Ammon's horn (tissue), 1 donor: ENCODE data around the gene CTXN3.
"Not testable (repeated sequence)": the region's sequence is repeated elsewhere in the genome, so short reads cannot be mapped to it uniquely, and the experiment has no call there.

Experiments used
- DNase-seq: peaks from one replicate; pipeline ENCODE4 v3.0.0-alpha.2; 2016; ENCODE audit warnings: low spot score

Gene CTXN3

DNA sequence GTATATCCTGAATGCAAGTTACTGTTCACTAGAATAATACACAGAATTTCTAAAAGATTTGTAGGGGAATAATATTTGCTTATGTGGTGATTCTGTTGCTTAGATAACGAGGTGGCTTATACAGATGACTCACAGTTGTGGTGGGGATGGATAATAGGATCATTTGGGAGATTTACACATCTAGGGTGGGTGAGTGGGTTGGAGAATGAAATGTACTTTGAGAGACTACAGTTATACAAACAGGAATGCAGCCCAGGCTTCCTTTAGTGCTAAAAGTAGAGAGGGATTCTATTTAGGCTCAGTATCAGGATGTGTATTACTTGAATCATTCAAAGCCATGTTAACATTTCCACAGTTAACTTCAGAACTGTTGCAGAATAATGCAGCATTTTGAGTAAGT lies 1.8 kb downstream of the CTXN3 start:
- peak; percentile 66 for DNase-seq

DNA sequence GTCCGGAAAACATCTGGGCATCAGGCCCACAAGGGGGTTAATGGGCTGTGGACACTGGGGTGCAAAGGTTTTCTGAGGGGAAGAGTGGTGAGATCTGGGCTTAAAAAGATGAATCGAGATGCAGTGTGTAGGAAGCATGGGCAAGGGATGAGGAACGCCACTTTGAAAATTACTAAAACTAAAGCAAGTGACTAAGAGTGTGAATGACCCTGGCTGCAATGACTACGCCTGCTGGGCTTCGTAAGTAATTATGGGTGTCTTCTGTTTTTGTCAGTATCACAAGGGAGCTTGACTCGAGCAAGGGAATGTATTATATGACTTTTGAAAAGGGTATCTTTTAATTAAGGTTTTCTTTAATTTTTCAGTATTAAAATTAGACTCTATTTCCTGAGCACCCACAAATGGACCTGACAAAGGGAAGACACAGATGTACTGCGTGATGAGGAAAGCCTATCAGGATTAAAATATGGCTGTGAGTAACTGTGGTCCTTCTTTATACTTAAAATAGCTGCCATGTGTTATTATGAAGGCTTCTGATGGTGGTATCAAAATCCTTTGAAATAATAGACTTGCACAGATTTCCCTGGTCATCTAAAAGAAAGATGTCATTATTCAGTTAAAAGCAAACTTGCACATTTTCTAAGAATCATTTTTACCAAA lies 4.2 kb downstream of the CTXN3 start:
- no peak for DNase-seq

DNA sequence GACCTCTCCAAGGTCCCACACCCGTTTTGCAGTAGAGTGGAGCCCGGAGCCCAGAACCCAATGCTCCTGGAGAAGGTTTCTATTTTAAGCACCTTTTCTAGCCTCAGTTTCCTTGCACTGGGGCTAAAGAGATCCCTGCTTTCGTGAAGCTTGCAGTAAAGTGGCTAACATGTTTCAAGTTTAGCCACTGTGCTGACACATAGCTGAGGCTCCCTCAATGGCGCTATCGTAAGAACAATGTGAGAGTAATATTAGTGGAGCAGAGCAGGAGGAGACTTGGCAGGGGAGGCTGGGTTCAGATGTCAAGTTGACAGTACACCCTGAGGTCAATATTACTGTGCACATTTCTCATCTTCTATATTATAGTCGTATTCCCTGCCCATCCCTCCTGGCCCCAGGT lies 7.9 kb downstream of the CTXN3 start:
- DNase-seq = no peak

DNA sequence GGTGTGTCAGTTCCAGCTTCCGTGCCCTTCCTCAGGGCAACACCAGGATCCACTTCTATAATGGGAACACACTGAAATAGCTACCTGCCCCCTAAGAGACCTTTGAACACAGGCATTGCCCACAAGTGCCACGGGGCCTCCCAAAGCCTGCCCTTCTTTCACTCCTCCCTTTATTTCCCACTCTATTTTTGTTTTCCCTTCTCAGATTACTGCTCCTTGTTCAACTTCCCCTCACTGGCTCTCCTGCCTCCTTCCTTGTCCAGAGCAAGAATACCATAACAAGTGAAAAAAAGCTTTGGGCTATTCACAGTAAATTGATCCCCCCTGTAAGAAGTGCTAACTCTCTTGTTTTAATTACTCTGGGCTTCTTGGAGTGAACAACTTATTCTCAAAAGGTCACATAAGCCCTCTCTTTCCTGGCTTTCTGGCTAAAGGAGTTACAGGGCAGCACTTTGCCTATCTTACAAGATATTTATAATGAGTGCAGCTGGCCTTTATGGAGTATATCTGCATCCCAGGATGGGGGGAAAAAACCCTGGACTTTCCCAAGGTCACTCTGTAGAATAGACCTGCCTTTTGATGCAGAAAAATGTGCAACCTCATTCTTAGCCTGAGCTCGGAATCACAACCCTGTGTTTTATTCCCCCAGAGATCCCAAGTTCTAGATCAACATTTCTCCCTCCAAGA lies 11.3 kb downstream of the CTXN3 start:
- no peak for DNase-seq

DNA sequence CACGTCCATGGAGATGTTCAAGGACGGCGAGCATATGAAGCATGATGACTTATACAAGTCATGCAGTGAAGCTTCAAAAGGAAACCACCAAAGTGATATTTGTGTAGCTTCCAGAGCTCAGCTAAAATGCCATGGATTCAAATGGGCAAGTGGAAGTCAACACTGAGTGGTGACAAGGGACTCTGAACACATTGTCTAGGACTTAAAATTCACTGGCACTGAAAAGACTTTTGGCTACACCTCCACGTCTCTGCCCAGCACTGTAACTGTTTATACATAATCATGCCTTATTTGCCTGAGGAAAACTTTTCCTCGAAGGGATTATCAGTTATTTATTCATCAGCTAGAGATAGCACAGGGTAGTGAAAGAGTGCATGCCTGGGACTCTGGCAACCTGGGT lies 15.2 kb downstream of the CTXN3 start:
- no peak for DNase-seq

DNA sequence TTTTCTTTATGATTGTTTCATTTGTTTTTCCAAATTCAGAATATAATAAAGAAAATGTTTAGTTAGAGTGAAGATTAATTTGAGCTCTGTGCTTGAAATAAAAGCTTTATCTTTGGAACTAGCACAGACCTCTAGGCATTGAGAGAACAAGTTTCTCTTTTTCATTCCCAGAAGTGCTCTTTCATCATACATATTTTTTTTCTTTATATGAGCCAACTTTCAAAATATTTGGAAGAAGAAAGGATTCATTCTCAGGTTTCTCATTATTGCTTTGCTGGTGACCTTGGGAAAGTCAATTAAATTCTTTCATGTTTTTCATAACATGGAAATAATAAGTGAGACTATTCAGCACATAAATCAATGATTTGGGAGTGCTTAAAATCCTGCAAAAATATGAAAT lies 16.8 kb downstream of the CTXN3 start:
- no peak for DNase-seq

DNA sequence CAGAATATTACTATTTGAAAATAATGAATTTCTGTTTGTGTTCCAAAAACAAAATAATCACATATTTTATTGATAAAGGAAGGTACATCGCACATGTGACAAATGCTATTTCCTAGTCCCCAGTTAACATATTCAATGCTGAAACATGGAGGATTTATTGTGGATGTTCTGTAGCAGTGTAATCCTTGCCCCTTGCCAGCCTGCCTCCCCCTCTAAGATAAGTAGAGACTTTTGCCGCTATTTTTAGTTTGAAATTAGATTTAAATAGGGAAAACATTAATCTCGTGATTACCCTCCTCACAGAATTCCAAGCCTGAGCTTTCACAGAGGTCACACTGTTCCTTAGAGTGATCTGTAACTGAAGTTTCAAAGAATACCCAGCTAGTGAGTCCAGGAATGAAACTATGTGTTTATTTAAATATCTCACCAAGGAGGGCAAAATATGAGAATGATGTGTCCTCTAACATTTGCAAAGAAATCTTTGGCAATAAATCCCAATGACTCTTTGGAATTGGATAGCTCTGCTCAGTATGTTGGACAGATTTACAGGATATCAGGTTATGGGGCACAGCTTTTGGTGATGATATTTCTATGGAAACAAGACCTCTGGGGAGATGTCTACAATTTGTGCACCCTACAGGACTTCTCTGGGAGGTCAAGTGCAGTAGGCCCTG lies 17.3 kb downstream of the CTXN3 start:
- DNase-seq = no peak

DNA sequence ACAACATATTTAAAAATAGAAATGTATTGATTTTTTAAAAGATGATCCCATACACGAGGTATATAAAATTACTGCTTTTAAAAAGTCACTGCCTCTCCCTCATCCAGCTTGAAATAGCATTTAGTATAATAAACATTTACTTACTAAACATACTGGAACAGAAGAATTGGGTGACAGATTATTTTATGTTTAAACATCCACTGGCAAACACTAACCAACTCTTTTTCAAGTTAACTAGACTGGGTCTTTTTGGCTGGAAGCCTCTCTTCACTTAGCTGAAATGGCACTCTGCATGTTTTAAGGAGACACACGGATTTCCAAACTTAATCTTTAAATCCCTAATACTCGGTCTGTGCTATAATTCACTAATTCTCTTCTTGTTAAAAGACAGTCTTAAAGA lies 19.0 kb downstream of the CTXN3 start:
- no peak for DNase-seq

DNA sequence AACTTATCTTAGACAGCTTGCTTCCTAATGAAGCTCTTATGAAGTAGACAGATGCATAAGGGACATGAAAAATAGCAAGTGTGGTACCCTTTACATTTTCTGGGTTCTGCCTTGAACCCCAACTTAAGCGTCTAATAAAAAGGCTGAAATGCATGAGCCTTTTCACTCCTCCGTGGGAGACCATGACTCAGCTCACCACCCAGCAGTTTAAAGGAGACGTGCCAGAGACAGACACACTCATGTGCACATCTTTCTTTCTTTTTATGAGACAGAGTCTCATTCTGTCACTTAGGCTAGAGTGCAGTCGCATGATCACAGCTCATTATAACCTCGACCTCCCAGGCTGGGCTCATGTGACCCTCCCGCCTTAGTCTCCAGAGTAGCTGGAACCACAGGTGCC lies 22.3 kb downstream of the CTXN3 start:
- DNase-seq = no peak

DNA sequence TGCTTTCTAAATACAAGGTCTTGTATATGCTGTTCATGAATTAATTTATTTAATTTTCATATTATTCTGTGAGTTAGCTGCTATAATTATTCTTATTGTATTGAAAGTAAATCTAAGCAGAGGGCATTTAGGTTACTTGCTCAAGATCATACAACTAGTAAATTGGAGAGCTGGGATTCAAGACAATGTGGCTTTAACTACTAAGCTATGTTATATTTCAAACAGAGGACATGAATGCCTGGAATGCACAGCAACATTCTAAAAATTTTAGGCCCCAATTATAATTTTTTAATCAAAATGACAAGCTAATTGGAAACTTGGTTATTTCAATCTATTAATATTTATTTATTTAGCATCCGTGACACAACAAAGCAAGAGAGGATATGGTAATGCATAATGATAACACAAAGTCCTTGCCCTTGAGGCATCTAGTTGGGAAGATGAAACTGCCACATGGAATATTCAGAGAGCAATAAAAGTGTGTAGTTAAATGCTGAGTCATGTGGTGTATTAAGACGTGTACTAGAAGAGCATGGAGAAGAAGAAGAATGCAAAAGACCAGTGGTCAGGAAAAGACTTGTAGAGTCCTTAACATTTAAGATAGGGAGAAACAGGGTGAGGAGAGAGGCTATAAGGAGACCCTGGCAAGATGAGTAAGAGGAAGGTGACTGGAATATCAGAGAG lies 24.4 kb downstream of the CTXN3 start:
- DNase-seq = no peak

DNA sequence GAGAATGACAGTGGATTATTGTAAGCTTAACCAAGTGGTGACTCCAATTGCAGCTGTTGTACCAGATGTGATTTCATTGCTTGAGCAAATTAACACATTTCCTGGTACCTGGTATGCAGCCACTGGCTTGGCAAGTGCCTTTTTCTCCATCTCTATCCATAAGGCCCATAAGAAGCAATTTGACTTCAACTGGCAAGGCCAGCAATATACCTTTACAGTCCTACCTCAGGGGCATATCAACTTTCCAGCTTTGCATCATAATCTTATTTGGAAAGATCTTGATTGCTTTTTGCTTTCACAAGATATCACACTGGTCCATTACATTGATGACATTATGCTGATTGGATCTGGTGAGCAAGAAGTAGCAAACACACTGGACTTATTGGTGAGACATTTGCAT lies 28.1 kb downstream of the CTXN3 start:
- not testable (repeated sequence) for DNase-seq

DNA sequence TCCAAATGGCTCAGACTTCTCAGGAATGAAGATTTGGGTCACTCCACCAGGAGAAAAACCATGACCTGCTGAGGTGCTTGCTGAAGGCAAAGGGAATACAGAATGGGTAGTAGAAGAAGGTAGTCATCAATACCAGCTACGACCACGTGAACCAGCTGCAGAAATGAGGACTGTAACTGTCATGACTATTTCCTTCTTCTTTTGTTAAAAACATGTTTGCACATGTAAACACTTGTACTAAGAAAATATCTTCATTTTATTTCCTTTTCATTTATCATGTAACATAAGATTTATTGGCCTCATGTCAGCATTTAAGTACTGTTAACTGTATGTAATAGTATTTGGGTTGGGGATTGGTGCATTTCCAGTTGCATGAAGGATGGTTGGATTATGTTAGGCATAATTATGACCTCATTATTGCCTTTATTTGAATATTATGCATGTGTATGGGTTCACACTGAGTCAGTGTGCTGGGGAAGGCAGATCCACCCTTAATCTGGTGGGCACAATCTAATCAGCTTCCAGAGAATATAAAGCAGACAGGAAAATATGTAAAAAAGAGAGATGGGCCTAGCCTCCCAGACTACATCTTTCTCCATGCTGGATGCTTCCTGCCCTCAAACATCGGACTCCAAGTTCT lies 30.9 kb downstream of the CTXN3 start:
- DNase-seq = not testable (repeated sequence)

DNA sequence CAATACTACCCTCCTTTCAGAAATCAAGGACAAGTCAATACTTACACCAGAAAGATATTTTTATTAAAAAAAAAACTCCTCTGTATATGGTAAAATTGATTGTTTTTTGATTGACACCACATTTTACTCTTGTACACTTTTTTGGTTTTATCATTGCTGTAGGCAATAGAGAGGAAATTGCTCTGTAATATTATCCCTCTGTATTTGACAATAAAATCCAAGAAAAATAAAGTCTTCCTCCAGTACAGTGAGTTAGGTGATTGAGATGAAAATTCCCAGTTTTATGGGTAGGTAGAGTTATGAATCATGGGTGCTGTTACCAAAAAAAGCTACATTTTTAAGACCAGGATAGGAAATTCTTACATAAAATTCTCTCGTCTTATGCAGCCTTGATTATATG lies 31.7 kb downstream of the CTXN3 start:
- no peak for DNase-seq

DNA sequence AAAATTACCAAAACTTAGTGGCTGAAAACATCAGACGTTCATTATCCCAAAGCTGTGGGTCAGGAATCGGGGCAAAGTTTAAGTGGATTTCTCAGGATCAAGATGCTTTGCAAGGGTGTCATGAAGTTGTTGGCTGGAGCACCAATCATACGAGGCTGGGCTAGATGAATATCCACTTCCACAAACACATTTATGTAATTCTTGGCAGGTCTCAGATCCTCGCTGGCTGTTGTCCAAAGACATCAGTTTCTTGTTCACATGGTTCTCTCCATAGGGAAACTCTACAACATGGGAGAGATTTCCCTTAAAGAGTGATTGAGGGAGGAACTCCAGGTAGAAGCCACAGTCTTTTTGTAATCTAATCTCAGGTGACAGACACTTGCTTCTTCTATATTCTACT lies 34.1 kb downstream of the CTXN3 start:
- DNase-seq = no peak

DNA sequence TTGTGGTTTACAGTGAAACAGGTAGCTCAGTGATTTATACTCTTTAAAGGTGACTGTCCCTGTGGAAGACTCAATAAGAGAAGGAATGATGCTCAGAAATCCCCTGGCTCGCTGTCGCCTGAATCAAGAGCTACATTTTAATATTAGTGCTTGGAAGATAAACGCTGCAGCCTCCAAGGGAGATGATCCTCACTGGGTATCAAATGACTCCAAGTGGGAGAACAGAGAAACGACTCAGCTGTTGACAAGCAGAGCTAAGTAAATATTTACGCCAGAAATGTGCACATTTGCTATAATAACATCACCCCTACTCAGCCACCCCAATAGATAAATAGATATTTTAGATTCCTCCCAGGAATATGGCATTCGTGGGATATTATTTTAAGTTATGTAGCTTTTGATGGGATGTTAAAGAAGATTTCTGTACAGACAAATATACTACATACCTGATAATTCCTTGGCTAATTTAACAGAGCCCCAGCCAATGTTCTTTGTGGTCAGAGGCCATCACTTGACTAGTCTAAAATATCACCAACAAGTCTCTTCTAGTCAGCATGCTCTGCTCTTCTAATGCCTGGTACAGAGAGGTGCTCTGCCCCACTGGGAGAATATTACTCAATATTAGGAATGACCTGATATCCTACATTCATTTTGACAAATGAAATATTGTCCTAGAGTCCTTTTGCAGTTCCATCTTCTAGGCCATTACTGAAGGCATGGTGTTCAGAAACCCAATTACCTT lies 36.0 kb downstream of the CTXN3 start:
- DNase-seq = no peak

DNA sequence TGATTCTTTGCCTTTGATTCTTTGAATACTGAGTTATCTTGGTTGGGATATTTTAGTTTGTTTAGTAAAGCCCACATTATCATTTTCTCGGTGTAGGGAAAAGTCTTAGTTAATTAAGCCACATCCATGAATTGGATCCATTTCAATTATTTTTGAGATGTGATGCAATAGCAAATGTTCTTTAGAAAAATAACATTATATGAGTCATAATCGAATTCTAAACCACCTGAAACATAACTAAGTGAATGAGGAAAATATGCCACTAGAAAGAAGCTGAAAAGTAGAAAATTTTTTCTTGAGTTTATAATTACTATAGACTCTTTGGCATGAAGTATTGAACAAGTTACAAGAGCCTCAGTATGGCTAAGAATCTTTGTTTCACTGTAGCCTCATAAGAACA lies 36.8 kb downstream of the CTXN3 start:
- no peak for DNase-seq

DNA sequence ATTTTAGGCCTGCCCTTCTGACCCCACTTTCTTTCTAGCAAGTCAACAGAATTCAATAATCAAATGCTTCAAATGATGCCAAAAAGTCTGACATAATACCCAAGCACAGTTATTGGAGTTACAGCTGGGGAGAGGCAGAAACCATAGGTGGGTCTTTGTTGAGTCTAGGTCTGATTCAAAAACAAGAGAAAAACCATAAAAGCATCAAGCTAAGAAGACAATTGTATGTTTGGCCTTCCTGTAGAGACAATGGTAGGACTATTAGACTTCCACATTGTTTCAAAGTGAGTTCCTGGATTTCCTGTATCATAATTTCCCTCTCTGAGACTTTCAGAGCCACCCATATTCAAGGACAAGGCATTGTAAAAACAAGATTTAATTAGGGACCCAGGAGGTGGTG lies 37.5 kb downstream of the CTXN3 start:
- DNase-seq = no peak

DNA sequence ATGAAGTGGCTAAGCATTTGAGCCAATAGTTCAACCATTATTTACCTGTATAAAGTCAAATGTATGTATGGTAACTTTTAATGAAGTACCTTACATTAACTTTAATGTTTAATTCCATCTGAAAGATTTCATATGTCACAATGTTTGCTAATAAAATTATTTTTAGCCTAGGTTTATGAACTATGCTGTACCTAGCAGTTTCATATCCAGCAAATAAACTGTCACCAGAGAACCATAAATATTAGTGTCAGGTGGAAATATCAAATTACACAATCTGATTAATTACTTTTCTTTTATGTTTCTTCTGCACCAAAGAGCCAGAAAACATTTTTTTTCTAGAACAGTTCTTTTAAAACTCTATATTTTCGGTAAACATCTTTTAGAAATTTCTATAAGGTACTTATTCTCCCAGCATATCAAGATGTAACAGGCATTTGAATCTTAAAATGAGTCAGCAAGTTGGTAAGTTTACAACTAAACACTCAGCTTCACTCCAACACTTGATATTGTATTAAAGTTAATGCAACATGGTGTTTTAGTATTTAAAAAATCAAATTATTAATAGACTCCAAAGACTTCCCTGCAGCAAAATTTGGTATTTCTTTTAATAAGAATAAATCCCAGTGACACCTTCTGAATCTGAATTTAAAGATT lies 45.8 kb downstream of the CTXN3 start:
- DNase-seq = no peak

DNA sequence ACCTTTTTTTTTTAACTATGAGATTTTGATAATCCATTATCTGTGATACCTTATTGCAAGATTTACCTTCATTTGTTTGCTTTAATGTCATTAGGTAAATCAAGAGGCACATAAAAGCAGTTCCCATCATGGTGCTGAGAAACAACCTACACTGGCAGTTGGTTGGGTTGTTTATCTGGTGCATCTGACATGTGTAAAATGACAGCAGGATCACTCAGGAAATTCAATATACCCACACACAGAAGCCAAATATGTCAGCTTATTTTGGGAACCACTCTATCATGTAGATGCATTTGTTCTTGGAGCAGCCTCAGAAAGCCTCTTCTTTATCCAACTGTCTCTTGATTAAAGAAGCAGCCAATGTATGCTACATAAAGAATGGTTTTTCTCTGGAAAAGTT lies 46.5 kb downstream of the CTXN3 start:
- peak; percentile 23 for DNase-seq

DNA sequence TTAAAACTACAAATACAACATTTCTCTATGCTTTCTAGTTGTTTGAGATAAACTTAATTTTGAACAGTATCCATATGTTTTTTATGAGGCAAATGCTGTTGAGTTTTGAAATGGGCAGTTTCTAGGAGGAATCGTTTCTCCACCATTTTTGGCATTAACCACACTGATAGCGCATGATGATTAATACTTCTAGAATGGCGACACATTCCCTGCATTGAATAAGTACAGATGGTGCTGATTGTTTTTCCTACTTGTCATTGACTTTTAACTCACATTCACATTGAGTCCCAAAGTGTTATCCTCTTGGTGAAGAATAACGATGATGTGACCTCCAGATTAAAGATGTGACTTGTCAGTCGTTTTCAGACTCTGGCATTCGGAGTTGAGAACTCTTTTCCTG lies 47.8 kb downstream of the CTXN3 start:
- DNase-seq = no peak

DNA sequence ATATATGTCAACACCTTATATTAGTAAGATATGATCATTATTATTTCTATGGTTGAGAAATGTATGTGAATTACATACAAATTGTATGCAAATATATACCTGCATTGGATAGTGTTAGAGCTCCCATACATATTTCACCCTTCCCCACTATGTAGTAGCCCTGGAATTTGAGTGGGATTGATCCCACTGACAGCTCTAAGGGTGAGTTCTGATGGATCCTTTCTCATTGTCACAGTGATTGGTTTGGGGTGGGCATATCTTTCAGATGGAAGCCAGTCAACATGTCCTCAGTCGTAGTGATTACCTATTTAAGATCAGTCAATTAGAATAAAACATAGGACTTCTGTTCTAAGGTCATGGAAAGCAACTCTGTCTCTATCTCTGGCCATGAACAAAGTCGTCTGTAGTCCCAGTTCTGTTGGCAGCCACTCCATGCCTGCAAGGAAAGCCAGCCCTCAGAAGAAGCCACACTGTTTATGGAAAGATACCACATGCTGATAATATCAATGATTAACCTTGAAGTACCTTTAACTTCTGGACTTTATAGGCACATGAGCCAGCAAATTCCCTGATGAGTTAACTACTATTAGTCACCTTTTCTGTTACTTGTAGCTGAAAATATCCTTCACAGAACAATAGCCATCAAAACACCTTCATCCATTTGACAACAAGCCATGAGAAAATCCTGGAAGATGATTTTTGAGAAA lies 49.2 kb downstream of the CTXN3 start:
- no peak for DNase-seq
